ENCODE measurements around the gene GRIK5. TPM values are rescaled to one million over a fixed set of nuclear protein-coding genes. Genes with fewer than 3 reads are reported as not detected.

Gene GRIK5
- total RNA-seq, 1 experiment from 2014 or later, result 43.1 TPM

- Histone ChIP-seq H3K56ac (ENCODE audit: insufficient read length, low read depth, low read length) (no peak overlapping the region), H2BK20ac (ENCODE audit: low read depth, low read length, poor library complexity, severe bottlenecking) (no peak overlapping the region), H3K23me2 (ENCODE audit: insufficient read length, low read depth, low read length, poor library complexity, severe bottlenecking) (no peaks in the 10 kb centered on the region), H4K91ac (ENCODE audit: insufficient read length, low read depth, low read length) (no peak overlapping the region), H3K9ac (ENCODE audit: extremely low read depth, insufficient read length, low read length) (no peak overlapping the region), H3K4me2 (ENCODE audit: insufficient read depth, insufficient read length, low read length) (no peak overlapping the region), H3K27ac (ENCODE audit: insufficient read length, low read depth, low read length) (no peak overlapping the region), H4K20me1 (ENCODE audit: control insufficient read depth, insufficient read depth, insufficient read length) (no peaks in the 10 kb centered on the region), H3K23ac (ENCODE audit: insufficient read length, low read depth, low read length) (no peak overlapping the region), H3K27me3 (ENCODE audit: insufficient read depth, low read length) (no peaks in the 10 kb centered on the region), H3K79me2 (ENCODE audit: insufficient read depth, low read length) (no peaks in the 10 kb centered on the region), H2BK120ac (ENCODE audit: low read depth, low read length, poor library complexity, severe bottlenecking) (no peak overlapping the region), H3K9me3 (ENCODE audit: control insufficient read depth, low read depth, low read length) (no peaks in the 10 kb centered on the region), H3K79me1 (ENCODE audit: insufficient read depth, low read depth, low read length, poor library complexity, severe bottlenecking) (no peaks in the 10 kb centered on the region), H2AK5ac (ENCODE audit: insufficient read length, low read length) (no peak overlapping the region), H3K18ac (ENCODE audit: insufficient read length, low read depth, low read length) (no peak overlapping the region), H2BK15ac (ENCODE audit: low read depth, low read length) (no peak overlapping the region), H3K4ac (ENCODE audit: low read depth, low read length) (no peak overlapping the region), H2BK5ac (ENCODE audit: insufficient read length, low read length) (no peak overlapping the region), H3K4me1 (ENCODE audit: insufficient read depth, low read length) (peaks cover 9% of the 10 kb centered on the region; the same call in 1 of the 2 replicates), H4K5ac (ENCODE audit: insufficient read length, low read depth, low read length) (no peak overlapping the region), H4K8ac (replicated peaks; ENCODE audit: insufficient read length, low read depth, low read length) (no peak overlapping the region), H3K14ac (ENCODE audit: insufficient read depth, low read length) (no peak overlapping the region), H3T11ph (ENCODE audit: low read length) (no peak overlapping the region), H2AFZ (ENCODE audit: low read length) (no peak overlapping the region), H2BK12ac (ENCODE audit: insufficient read length, low read depth, low read length) (no peak overlapping the region)
- Mint-ChIP-seq H3K9me3 (no peaks in the 10 kb centered on the region; a peak in 1 of 5 replicates), H3K27ac (no peak overlapping the region), H3K27me3 (ENCODE audit: low read depth) (peaks cover 5% of the 10 kb centered on the region; the same call in 1 of the 2 replicates), H3K4me3 (no peak overlapping the region), H3K36me3 (ENCODE audit: insufficient read depth in 1 of 3, low read depth in 3 of 3) (no peaks in the 10 kb centered on the region), H3K4me1 (peaks cover 27 to 32% of the 10 kb centered on the region in 2 experiments)
- no peak for DNase-seq
- no CpG with 5 or more reads among the region's 3 CpGs for WGBS (ENCODE audit: extremely low coverage, insufficient read length, low lambda C conversion rate)
- TF ChIP-seq CTCF (conservative IDR thresholded peaks at IDR 0.05), result no peak
Observed at GRCh38 chr19:42111811-42112210, 41.8 kb upstream of the GRIK5 start.

All from H9 (cell line).